ENCODE results near the gene MYOZ1. TPM values are rescaled to one million over a fixed set of nuclear protein-coding genes. Genes with fewer than 3 reads are reported as not detected.
A peak's percentile ranks its signal among the peaks of the same experiment; 100 is the strongest.

The MYOZ1 gene
- total RNA-seq, 3 donors from 2014 or later: not detected

DNA sequence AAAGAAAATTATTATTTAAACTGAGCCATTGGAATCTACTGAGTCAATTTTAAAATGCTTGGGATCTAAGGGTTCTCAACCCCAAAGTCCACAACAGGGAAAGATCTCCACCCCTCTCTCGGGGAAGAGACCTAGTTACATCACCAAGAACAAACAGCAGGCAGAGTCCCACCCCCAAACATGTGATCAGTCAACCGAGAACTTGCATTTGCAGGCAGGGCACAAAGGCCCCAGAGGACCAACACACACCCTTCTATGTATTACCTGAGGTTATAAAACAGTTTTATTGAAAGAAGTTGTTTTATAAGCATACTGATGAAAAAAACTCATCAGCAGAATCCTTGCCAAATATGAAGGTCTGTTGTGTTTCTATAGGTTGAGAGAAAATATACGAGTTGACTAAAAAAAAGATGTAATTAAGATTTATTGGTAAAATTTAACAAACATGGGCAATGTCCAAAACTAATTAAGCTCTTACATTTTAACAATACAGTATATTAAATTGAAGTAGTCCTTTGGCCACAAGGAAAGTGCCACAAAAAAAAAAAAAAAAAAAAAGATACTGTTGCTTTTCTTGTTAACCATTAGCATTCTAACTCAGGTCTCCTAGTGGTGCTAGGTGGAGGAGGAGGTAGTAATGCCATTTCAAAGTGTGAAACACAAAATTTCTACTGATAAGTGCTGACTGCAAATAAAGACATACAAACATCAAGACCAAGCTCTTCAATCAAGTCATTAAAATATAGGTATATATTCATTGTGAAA lies 49.2 kb downstream of the MYOZ1 start:
- intact Hi-C loops (cut with DNase I, micrococcal nuclease): no loop called here
- Histone ChIP-seq H3K36me3 (ENCODE audit: low read depth) (no peaks in the 10 kb centered on the region), H3K4me3 (no peak overlapping the region), H3K9me3 (no peaks in the 10 kb centered on the region), H3K4me1 (ENCODE audit: low read depth) (peaks cover 36% of the 10 kb centered on the region)
- DNase-seq (peak; percentile 74 to 91 (median 81)), ATAC-seq (peak; percentile 95)
- TF ChIP-seq, protein P1, sequence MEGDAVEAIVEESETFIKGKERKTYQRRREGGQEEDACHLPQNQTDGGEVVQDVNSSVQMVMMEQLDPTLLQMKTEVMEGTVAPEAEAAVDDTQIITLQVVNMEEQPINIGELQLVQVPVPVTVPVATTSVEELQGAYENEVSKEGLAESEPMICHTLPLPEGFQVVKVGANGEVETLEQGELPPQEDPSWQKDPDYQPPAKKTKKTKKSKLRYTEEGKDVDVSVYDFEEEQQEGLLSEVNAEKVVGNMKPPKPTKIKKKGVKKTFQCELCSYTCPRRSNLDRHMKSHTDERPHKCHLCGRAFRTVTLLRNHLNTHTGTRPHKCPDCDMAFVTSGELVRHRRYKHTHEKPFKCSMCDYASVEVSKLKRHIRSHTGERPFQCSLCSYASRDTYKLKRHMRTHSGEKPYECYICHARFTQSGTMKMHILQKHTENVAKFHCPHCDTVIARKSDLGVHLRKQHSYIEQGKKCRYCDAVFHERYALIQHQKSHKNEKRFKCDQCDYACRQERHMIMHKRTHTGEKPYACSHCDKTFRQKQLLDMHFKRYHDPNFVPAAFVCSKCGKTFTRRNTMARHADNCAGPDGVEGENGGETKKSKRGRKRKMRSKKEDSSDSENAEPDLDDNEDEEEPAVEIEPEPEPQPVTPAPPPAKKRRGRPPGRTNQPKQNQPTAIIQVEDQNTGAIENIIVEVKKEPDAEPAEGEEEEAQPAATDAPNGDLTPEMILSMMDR (IDR thresholded peaks at IDR 0.05): no peak

- TF ChIP-seq, protein P1 (IDR thresholded peaks at IDR 0.05): no peak
- DNase-seq (peak in 1 of 3 donors; percentile 51), ATAC-seq (peak; percentile 65)
- H3K4me3 ChIP-seq: no peak within 1 kb of the TSS
- peaks cover 42% of the 10 kb centered on the region for H3K4me1 ChIP-seq (ENCODE audit: low read depth)
- no peaks in the 10 kb centered on the region for H3K9me3 ChIP-seq
- intact Hi-C loops (cut with DNase I, micrococcal nuclease): no loop called here
- H3K36me3 ChIP-seq (ENCODE audit: low read depth): no peaks in the 10 kb centered on the region
Measured at GRCh38 chr10:73590881-73591799, 50.1 kb downstream of the MYOZ1 start, which contains the start of gene USP54. TSS of gene USP54 (minus strand) at chr10:73591342. CDS start at chr10:73575658, 15,684 bp downstream.

DNA sequence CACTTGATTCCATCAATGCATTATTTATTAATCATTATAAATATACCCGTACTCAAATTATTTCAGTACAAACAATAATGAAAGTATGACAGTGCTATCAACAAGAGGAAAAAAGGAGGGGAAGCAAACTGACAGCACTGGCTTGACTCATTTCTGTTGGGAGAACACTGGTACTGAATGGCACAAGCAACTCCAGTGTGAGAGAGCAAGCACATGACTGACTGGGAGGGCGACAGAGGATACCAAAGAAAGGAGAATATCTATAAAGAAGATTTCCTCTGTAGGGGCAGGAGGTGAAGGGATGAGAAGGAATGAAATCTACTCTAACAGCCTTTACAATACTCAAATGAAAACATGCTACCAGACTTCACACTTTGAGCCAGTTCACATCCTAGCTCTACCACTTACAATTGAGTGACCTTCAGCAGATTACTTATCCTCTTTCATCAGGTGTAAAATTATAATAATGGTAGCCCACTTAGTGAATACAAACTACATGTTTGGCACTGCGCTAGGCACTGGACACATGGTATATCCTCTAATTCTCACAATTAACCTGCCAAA lies 51.6 kb downstream of the MYOZ1 start:
- Histone ChIP-seq H3K4me3 (no peak overlapping the region), H3K9me3 (no peaks in the 10 kb centered on the region), H3K4me1 (ENCODE audit: low read depth) (peaks cover 46% of the 10 kb centered on the region), H3K36me3 (ENCODE audit: low read depth) (no peaks in the 10 kb centered on the region)
- DNase-seq (no peak), ATAC-seq (no peak)
- TF ChIP-seq, protein P1 (IDR thresholded peaks at IDR 0.05): no peak
- intact Hi-C loops (cut with DNase I, micrococcal nuclease): no loop called here

DNA sequence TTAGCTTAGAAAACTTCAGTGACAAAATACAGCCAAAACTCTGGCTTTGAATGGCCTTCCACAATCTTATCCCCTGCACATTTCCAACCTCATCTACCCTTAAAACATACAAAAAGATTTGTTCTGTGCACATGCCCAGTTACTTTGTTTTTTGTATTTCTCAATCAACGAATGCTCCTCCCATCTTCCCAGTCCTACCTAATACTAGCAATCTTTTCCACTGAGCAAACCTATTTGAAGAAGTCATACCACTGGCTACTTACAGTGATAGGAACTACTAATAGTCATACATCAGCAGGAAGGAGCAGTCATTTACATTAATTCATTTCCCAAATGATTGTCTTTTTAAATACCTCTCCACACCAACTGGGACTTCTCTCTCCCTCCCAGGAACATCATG lies 52.6 kb downstream of the MYOZ1 start:
- no peak for DNase-seq

GRCh38 chr10:73586583-73586984 lies 54.7 kb downstream of the MYOZ1 start:
- H3K36me3 ChIP-seq (ENCODE audit: low read depth): no peaks in the 10 kb centered on the region
- peaks cover 30% of the 10 kb centered on the region for H3K4me1 ChIP-seq (ENCODE audit: low read depth)
- TF ChIP-seq, protein P1 (IDR thresholded peaks at IDR 0.05): no peak
- intact Hi-C loops (cut with DNase I, micrococcal nuclease): no loop called here
- ATAC-seq (peak; percentile 84), DNase-seq (peak in 1 of 3 donors; percentile 67)
- peak overlapping the region; percentile 10 for H3K4me3 ChIP-seq
- no peaks in the 10 kb centered on the region for H3K9me3 ChIP-seq

More for the DNA sequence above, 52.6 kb downstream of the MYOZ1 start:
- peaks cover 46% of the 10 kb centered on the region for H3K4me1 ChIP-seq (ENCODE audit: low read depth)
- H3K9me3 ChIP-seq: no peaks in the 10 kb centered on the region
- H3K36me3 ChIP-seq (ENCODE audit: low read depth): no peaks in the 10 kb centered on the region
- TF ChIP-seq, protein P1 (IDR thresholded peaks at IDR 0.05): no peak
- intact Hi-C loops (cut with DNase I, micrococcal nuclease): no loop called here
- H3K4me3 ChIP-seq: no peak overlapping the region
- ATAC-seq: no peak
